ENCODE results near the gene WDR87.
"Not testable (repeated sequence)": the region's sequence is repeated elsewhere in the genome, so short reads cannot be mapped to it uniquely, and the experiment has no call there.

The WDR87 gene

DNA sequence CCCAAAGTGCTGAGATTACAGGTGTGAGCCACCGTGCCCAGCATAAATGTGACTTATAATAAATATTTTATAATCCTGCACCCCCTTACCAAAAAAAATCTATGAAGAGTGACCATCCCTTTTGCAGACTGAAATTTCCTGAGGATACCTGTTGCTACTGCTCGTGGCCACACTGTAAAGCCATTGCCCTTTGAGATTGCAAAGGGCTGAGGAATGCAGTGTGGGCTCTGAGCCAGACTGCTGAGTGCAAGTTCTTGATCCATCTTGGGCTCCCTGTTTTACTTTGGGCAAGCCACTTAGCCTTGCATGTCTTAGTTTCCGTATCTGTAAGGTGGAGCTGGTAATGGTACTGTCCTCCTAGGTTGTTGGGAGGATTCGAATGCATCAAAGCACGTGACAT lies 24.0 kb upstream of the WDR87 start:
- DNase-seq = no peak

GRCh38 chr19:37929355-37929923 lies 23.0 kb upstream of the WDR87 start:
- no peak for DNase-seq

GRCh38 chr19:37928527-37929286 lies 22.3 kb upstream of the WDR87 start:
- peak; percentile 43 for DNase-seq

DNA sequence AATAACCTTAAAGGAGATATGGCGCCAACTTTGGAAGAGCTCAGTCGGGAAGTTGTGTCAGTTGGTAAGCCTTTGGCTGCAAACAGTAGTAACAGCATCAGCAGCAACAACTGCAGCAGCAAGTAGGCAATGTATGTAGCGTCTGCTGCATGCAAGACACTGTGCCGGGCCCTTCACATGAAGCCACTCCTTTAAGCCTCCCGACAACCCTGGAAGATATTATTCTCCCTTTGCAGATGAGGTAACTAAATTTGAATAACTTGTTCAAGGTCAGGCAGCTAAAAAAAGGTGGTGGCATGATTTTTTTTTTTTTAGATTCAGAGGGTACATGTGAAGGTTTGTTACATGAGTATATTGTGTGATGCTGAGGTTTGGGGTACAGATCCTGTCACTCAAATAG lies 20.3 kb upstream of the WDR87 start:
- DNase-seq = no peak

DNA sequence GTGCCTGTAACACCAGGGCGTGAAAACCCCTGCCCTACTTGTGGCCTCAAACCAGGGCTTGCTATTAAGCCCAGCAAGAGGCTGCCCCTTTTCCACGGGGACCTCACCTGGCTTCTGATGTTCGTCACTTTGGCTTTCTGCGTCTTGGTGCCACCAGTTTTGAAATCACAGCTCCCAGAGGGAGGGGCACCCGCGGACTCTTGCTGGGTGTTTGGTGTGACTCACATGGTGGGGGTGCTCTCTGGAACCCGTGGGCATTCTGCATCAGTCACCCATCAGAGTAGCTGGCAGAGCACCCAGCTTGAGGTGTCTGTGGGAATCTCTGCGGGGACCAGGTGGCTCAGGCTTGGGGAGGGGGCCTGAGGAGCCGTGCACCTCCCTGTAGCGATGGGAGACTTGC lies 19.9 kb upstream of the WDR87 start:
- no peak for DNase-seq

DNA sequence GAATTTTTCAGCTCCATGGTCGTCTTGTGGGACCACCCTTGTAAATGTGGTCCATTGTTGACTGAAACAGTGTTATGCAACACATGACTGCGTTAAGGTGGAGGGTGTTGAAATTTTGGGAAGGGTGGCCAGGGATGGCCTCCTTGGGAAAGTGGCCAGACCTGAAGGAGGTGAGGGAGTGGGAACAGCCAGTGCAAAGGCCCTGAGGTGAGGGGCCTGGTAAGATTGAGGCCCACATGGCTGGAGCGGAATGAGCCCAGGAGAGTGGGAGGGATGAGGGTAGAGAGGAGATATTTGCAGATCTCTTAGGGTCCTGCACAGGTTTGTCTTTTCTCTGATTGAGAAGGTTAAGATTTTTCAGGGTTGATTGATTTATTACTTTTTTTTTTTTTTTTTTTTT lies 18.8 kb upstream of the WDR87 start:
- DNase-seq = no peak

- not testable (repeated sequence) for DNase-seq
These were observed 18.2 kb upstream of the WDR87 start for GRCh38 chr19:37924573-37924972.

GRCh38 chr19:37920591-37921450 lies 14.4 kb upstream of the WDR87 start:
- peak; percentile 19 for DNase-seq

- DNase-seq = peak; percentile 30
These were observed 8.5 kb upstream of the WDR87 start for GRCh38 chr19:37914908-37915307.

DNA sequence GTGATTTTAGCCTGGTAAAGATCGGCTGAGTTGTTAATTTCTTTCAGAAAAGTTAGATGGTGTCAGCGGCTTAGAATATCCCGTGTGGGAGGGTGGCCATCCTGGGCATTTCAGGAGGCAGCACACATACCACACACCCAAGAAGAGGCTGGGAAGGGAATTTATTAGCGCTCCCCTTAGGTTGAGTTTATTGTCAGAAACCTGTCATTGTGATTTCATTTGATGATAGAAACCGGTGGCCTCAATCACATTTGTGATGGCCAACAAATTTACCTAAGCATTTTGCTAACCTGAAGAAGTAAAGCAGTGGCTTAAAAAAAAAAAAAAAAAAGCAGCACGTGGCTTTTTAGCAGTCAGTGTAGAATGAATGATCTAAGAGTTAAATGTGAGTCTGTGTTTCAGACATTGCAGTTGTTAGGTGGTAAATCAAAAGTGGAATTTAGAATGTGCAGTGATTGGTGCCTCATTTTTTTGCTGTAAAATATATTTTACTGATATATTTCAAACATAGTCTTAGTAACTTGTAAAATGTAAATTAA lies 3.3 kb upstream of the WDR87 start:
- DNase-seq = no peak

DNA sequence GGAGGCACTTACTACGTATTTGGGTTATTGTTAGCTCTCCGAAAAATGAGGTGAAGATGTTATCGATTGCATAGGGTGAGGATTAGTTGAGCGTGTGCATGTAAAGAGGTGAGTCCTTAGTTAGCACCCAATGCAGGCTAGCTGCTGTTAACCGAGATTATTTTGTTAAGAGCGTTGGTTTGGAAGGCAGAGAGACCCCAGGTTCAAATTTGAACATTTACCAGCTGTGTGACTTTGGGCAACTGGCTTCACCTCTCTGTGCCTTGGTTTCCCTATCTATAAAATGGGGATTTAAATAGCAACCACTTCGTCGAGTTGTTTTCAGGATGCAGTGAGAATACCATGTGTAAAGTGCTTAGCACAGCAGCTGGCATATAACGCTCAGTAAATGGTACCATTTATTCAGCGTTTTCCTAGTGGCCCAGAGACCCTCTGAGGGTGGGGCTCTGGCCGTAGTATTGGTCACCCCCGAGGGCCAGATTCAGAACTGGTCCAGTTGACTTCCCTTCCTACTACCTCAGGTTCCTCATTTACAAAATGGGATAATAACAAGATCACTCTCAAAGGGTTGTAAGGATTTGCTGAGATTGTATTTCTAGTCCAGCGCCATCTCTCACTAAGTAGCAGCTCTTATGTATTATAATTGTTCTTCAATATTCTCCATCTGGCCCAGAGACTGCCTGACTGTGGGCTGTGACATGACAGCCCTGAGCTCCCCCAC lies 1.5 kb upstream of the WDR87 start:
- peak; percentile 37 for DNase-seq

- peak; percentile 98 for DNase-seq
These were observed 708 bp upstream of the WDR87 start, which contains the start of gene SIPA1L3 for GRCh38 chr19:37906869-37907734. Gene SIPA1L3 (plus strand): TSS chr19:37907208. CDS start chr19:38081566, 174,358 bp downstream.

DNA sequence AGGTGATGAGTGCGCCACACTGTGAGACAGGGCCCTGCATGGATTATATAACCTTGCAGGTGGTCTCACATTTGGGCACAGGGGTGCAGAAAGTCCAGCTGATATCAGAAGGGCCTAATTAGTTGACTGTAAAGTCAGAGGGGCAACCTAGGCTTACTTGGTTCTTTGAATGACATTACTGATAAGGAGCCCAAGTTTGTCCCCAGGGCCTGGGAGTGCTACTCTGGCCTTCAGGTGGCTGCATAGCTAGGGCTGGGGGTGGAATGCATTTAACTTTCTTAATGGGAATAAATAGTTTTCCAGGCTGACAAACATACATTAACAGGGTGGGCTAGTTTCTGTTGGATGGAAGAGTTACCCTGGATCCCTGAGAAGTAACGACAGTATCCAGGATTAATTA lies 3.3 kb downstream of the WDR87 start:
- no peak for DNase-seq

DNA sequence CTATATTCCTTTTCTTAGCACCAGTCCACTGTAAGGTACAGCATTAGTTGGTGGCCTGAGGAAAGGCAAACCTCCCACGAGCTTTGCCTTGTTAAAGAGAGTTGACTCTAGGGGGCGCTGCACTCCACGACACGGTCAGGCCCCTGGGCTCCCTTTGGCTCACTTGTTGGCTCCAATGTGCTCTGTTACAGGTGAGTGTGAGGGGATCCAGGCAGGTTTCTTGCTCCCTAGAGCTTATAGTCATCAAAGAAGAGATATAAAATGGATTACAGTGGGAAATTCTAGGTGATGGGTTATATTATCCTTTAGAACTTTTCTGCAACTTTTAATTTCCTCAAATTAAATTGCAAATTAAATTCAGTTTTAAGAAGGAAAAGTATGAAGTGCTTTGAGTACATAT lies 3.7 kb downstream of the WDR87 start:
- peak; percentile 93 for DNase-seq

- no peak for DNase-seq
These were observed 6.4 kb downstream of the WDR87 start for GRCh38 chr19:37899966-37900365.

DNA sequence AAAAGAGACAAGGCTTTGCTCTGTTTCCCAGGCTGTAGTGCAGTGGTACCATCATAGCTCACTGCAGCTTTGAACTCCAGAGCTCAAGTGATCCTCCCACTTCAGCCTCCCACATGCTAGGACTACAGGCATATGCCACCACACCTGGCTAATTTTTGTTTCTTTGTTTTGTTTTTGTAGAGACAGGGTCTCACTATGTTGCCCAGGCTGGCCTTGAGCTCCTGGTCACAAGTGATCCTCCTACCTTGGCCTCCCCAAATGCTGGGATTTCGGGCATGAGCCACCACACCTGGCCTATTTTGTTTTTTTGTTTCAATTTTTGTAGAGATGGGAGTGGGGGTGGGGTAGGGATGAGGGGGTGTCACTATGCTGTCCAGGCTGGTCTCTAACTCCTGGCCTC lies 6.9 kb downstream of the WDR87 start:
- DNase-seq = no peak

- no peak for DNase-seq
These were observed 10.2 kb downstream of the WDR87 start for GRCh38 chr19:37896180-37896579.

DNA sequence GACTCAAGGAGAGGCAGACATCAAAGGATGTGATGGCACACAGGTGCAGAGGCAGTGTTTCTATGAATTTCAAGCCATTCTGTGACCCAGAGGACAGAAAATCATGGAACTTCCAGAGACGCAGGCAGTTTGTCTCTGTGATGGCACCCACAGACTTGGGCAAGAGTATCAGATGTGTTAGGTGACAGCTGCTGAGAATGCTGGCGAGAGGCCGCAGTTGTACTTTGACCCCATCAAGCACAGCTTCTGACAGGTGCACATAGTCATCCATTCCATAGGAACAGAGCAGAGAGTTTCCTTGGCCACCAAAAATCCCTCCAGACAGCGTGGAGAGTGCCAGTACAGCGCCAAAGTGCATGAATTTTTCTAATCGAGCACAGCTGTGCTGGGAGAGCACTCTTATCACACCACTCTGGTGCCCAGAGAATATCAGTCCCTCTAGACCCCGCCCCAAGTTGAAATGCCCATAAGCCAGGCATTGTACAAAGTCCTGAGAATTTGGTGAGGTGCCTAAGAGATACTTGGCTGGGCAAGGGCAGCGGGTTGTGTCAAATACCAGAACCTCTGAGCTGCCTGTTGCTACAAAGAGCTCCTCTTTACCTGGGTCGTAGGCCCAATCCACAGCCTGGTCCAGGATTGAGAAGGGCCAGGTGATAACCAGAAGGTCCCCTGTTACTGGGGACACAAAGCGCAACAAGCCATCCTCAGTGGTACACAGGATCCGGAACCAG lies 12.4 kb downstream of the WDR87 start:
- no peak for DNase-seq

GRCh38 chr19:37886571-37886970 lies 19.8 kb downstream of the WDR87 start:
- no peak for DNase-seq

GRCh38 chr19:37885392-37885791 lies 21.0 kb downstream of the WDR87 start:
- DNase-seq = no peak

DNA sequence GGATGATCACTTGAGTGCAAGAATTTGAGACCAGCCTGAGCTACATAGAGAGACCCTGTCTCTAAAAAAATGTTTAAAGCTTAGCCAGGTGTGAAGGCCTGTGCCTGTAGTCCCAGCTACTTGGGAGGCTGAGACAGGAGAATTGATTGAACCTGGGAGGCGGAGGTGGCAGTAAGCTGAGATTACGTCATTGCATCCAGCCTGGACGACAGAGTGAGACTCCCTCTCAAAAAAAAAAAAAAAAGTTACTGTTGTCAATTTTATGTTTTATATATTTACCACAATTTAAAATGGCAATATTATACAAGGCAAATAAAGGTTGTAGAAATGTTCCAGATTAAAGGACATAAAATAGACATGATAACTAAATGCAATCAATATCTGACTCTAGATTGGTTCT lies 29.2 kb downstream of the WDR87 start:
- no peak for DNase-seq
